GM21737 (cell line): ENCODE measurements around the gene CIDEC.
A peak's percentile ranks its signal among the peaks of the same experiment; 100 is the strongest.
"Not testable (repeated sequence)": the region's sequence is repeated elsewhere in the genome, so short reads cannot be mapped to it uniquely, and the experiment has no call there.

Experiments used
- ATAC-seq: cut with Tn5 transposase; IDR thresholded peaks from one replicate; pipeline ENCODE4 v1.9.1; 2021; ENCODE audit warnings: mild to moderate bottlenecking, moderate library complexity; ENCODE audit not compliant: unreplicated experiment

The CIDEC gene

DNA sequence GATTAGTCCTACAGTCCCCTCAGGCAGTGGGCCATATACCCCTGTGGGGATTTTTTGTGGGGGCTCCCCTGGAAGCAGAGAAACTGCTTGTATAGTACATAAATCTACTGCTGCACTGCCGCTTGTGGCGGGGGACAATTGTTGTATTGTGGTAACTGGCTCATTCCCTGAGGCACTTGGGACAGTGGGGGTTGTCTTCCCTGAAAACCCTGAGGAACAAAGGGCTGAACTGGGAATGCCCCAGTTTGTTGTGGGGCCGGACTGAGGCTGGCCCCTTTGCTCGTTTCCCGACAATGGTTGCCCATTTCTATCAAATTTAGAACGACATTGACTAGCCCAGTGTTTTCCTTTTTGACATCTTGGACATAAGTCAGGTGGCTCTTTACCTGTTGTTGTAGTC is 28.7 kb downstream of the CIDEC start:
- ATAC-seq: not testable (repeated sequence)

DNA sequence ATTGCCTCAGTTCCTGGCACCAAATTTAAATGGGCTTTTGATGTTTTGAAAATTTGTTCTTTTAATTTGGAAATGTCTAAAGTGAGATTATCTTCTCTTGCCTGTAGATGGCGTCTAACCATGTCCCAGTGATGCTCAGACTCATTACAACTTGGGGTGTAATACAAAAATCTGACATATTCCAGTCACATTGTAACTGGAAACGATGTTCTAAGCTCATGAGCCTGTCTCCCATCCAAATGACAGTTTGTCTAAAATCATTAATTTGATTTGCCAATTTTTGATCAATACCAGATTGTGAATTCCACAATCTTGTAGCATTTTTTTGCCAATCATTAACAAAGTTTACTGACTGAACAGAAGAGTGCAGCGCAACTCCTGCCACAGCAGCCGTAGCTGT is 31.2 kb downstream of the CIDEC start:
- ATAC-seq: not testable (repeated sequence)

DNA sequence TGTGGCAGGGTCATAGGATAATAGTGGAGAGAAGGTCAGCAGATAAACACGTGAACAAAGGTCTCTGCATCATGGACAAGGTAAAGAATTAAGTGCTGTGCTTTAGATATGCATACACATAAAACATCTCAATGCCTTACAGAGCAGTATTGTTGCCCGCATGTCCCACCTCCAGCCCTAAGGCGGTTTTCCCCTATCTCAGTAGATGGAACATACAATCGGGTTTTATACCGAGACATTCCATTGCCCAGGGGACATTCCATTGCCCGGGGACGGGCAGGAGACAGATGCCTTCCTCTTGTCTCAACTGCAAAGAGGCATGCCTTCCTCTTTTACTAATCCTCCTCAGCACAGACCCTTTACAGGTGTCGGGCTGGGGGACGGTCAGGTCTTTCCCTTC is 32.2 kb downstream of the CIDEC start:
- ATAC-seq: not testable (repeated sequence)

DNA sequence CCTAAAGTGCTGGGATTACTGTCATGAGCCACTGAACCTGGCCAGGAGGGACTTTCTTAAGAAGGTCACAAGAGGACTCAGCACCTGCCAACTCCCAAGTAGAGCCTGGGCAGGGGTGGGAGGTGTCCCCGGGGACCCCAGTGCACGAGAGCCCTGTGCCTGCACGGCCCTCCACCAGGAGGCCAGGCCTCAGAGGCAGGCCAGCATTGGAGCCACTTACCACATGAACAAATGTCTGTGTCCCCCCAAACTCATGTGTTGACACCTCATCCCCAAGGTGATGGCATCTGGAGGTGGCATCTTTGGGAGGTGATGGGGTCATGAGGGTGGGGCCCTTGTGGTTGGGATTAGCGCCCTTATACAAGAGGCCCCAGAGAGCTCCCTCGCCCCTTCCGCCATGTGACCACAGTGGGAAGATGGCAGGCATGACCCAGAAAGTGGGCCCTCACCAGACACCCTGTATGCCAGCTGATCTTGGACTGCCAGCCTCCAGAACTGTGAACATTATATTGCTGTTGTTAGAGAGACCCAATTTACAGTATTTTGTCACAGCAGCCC is 33.0 kb downstream of the CIDEC start:
- ATAC-seq: no peak

DNA sequence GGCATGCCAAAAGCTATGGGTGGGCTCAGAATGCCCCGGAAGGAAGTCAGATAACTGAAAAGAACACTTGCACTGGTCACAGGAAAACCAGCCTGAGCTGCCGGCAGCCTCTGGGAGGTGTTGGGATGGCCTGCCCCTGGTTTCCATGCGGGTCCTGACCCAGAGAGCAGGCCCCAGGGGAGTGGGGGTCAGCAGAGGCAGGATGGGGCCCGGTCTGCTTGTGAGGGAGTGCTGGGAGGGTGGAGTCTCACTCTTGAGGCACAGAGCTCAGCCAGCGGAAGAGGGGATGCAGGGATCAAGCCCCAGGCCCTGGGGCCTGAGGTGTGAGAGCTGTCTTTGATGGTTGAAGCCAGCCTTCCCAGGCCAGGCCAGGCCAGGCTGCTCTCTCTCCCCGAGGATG is 33.8 kb downstream of the CIDEC start:
- ATAC-seq: no peak

DNA sequence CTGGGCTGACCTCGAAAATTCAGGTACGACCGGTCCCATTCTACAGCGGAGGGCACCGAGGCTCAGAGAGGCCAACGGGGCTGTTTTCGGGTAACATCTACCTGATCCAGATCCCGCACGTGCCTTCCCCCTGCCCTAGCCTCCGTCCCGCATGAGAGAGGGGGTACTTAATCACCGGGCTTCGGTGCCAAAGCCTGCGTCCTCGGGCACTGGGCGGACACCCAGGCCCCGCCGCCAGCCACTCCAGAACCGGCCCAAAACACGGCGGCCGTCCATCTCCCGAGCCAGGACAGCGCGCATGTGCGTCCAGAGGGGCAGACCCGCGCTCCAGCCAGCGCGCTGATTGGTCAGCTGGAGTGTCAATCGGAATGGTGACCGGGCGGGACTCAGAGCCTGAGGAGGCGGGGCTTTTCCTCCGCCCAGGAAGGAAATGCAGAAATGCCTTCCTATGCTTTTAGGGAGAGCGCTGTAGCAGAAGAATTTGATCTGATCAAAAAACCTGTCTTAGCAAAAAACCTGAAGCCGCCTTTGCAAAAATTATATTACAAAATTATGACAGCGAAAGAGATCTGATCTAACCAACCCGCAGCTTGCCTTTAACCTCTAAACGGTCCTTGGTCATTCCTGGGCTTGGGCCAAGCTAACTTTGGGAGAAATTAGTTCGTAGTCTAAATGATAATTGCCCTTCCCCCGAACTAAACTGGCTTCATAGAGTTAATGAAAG is 36.2 kb downstream of the CIDEC start, which contains the start of gene RPUSD3:
TSS of gene RPUSD3 (minus strand) at position 294 of the 724 bp plus-strand sequence. CDS start at position 276, 18 bp downstream.
- ATAC-seq: peak; percentile 98

DNA sequence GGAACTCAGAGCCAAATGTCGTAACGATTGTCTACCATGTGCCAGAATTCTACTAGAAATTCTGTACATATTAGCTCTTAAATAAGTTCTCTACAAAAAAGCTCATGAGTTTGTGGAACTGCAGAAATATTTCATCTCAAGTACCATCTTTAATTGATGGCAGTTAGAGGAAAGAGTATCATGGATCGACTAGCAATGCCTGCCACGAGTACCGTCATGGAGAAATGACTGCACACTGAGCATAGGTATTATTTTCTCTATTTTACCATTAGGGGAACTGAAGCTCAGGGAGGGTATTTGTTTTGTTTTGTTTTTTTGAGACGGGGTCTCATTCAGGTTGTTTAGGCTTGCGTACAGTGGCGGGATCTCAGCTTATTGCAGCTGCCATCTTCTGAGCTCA is 39.0 kb downstream of the CIDEC start:
- ATAC-seq: no peak

DNA sequence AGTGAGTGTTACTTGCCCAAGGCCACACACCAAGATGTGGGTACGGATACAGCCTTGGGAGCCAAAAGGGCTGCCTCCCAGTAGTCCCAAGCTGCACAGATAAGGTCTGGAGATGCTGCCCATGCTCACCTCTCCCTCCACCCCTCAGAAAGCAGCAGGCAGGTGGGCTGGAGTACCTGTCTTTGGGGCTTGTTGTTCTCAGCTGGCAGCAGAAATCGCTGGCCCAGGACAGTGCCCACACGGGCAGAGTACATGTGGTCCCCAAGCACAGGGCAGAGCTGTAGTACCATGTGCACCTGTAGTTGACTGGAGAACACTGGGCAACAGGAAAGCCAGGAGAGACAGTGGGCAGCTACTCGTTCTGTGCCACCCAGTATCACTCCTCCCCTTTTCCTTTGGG is 41.2 kb downstream of the CIDEC start:
- ATAC-seq: no peak

DNA sequence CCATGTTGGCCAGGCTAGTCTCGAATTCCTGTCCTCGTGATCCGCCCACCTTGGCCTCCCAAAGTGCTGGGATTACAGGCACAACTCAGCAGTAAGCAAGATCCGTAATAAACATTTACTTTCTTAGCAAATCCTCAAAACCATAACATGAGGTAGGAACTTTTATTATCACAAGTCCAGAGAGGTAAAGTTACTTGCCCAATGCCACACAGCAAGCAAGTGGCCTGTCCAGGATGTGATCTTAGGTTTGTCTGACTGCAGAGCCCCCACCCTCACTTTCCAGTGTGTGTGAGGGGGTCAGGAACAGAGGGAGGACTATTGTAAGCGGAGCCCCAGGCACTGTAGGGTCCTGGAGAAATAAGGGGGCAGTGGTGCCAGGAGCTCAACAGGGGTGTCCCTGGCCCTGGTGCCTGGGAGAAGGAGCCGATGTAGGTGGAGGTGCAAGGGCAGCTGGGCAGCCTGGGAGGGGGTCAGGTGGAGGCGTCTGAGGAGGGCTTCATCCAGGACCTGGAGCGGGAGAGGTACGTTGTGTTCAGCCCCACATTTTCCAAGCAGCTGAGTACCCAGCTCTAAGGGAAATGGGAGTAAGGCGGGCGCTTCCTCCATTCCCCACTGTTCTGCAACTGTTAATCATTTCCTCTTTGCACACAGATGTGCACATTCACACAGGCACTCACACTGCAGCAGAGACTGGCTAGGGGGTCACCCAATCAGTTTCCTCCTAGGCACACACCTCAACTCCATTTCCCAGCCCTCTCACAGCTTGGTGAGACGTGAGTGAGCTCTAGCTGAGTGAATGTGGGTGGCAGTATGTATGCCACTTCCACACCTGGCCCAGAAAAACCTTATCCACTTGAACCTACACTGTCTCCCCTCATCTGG is 42.1 kb downstream of the CIDEC start:
- no peak for ATAC-seq

DNA sequence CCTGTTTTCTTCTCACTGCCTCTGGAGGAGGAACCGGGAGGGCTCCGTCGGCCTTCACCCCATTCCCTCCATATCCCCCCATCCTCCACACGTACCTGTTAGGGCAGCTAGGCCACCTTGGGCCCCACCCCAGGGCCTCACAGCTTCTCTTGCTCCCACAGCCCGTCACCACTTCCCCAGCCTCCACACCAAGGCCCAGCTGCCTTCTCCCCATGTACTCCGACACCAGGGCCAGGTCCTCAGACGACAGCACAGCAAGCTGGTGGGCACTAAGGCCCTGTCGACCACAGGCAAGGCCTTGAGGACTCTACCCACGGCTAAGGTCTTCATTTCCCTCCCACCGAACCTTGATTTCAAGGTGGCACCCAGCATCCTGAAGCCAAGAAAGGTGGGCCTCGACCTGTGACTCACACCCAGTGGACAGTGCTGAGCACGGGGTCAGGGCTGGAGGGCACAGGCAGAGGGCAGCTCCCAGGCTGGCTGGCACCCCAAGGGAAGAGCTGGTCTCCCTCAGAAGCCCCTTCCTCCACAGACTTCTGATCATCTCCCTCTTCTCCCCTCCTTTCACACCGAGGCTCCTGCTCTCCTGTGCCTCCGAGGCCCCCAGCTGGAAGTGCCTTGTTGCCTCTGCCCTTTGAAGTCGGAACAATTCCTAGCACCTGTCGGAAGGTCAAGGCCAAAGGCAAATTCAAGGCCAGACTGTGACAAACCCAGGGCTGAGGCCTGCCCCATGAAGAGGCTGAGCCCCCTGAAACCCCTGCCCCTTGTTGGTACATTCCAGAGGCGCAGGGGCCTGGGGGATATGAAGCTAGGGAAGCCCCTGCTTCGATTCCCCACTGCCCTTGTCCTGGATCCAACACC is 45.3 kb downstream of the CIDEC start:
- ATAC-seq: no peak

DNA sequence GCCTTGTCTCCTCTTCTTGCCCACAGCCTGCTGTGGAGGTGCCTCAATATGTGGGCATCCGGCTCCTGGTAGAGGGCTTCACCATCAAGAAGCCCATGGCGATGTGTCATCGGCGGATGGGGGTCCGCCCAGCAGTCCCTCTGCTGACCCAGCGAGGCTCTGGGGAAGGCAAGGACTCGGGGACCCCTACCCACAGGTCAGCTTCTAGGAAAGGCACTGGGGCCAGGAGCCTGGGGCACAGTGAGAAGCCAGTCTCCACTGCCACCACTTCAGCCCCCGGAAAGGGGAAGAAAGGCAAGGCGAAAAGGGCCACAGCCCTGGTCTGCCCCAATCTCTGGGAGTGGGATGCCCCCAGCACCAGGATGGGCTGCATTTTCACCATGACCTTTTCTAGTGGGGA is 47.0 kb downstream of the CIDEC start:
- no peak for ATAC-seq

DNA sequence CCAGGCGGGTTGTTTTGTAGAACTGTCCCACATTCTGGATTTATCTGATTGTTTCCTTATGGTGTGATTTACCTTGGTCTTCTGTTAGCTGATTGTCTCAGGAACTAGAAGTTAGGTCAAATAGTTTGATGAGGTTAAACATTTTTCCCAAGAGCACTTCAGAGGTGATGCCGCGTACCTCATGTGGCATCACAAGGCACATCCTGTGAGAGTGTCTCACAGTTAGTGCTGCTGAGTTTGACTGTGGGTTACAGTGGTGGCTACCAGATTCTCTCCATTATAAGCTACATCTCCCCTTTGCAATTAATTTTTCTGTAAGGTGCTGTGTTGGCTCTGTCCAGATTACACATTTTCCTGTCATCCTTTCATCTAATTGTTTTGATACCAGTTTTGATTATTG is 48.8 kb downstream of the CIDEC start:
- ATAC-seq: no peak

DNA sequence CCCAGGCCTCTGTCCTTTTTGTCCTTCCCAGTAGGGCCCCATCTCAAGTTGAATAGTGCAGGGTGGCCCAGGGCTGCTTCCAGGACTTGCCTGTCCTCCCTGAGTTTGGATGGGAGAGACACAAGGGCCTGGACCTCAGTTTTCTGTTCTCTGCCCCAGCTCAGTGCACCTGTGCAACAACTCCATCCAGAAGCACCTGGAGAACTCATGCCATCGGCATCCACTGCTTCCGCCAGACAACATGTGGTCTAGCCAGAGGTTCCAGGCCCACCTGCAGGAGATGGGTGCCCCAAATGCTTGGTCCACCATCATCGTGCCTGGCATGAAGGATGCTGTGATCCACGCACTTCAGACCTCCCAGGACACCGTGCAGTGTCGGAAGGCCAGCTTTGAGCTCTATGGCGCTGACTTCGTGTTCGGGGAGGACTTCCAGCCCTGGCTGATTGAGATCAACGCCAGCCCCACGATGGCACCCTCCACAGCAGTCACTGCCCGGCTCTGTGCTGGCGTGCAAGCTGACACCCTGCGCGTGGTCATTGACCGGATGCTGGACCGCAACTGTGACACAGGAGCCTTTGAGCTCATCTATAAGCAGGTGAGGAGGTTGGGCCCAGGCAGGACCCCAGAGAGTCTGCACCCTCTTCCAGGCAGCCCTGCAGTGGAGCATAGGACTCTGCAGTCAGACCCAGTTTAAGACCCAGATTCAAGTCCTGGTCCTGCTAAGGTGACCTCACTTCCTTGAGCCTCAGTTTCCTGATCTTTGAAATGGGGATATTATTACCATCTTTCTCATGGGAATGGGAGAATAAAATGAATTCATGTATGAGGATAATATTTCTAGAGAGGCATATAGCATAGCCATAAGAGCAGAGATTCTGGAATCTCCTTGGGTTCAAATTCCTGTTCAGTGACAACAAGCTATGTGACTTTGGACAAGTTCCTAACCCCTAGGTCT is 51.0 kb downstream of the CIDEC start:
- no peak for ATAC-seq

DNA sequence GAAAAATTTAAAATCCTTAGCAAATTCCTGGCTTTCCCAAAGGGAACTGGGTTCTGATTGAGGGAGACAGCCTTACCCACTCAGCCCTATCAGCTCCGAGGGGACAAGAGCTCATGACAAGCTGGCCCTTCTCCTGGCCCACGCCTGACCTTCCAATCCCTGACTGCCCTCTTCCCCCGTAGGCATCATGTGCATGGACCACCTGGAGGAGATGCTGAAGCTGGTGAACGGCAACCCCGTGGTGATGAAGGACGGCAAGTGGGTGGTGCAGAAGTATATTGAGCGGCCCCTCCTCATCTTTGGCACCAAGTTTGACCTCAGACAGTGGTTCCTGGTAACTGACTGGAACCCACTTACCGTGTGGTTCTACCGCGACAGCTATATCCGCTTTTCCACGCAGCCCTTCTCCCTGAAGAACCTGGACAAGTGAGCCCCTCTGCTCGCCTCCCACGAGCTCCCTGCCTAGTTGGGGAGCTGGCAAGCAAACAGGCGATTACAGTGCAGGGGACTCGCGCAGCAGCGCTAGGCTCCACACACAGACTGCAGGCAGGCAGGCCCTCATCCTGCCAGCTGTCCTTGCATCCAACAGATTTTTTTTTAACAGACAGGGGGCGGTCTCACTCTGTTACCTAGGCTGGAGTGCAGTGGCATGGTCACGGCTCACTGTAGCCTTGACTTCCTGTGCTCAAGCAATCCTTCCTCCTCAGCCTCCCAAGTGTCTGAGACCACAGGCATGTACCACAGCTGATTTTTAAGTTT is 53.1 kb downstream of the CIDEC start:
- no peak for ATAC-seq

DNA sequence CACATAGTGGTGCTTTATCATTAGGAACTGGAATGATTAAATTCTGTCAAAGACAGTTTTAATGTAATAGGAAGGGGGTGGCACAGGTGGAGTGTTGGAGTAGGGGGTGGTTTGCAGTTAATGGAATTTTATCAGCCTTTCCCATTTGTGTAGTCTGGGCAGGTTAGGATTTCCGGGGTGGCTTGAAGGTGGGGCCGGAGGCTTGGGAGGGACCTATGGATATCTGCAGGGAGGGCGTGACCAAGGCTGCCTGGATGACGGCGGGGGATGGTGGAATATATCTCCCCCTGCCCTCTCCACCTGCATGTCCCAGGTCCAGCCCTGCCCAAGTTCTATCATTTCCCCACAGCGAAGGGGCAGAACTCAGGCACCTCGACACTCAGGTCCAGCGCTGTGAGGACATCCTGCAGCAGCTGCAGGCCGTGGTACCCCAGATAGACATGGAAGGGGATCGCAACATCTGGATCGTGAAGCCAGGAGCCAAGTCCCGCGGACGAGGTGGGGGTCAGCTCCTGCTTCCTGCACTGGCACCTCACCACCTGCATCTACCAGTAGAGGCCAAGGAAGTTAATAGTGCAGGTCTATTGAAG is 54.5 kb downstream of the CIDEC start:
- ATAC-seq: no peak

DNA sequence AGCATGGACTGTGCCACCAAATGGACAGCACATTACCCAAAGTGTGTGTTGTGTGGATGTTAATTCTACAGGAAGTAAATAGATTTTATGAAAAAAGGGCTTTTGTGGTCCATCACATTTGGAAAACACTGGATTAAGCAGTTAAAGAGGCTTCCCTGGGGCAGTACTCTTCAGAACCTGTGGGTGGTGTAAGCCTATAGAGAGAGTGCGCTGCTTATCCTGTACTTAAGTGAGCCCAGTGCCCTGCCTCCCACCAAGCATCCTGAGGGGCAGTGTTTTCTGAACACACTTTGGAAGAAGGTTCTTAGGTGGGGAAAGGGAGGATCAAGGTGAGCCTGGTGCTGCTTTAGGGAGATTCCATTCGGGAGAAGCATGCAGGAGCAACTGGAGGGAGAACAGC is 59.1 kb downstream of the CIDEC start:
- ATAC-seq: no peak

DNA sequence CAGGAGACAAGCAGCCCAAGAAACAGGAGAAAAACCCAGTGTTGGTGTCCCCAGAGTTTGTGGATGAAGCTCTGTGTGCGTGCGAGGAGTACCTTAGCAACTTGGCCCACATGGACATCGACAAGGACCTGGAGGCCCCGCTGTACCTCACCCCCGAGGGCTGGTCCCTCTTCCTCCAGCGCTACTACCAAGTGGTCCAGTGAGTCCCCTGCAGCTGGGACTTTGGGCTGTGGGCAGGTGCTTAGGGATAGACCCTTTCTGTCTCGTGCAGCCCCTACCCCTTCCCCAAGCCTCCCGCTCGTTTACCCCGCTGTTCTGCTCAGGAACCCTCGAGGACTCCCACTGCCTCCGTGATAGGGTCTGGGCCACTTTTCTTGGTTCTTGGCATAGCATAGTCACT is 59.5 kb downstream of the CIDEC start:
- ATAC-seq: no peak

DNA sequence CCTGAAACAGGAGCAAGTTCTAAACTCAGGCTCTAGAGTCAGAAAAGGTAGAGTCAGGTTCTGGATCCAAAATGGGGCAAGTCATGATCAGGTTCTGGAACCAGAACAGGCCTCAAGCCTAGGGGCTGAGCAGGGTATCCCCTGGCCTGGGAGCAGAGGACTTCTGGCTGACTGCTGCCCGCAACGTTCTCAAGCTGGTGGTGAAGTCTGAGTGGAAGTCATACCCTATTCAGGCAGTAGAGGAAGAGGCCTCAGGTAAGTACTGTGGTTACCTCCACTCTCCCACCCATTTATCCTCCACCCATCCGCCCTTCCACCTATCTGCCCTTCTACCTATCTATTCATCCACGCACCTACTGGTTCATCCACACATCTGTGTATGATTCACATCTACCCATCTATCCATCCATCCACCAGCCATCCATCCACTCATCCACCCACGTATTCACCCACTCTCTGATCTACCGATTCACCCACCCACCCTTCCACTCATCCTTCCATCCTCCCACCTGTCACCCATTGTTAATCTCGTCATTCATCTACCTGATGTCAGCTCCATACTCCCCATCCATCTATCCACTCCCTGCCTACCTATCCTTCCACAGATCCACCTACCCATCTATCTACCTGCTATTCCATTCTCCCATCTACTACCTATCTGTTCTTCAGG is 61.3 kb downstream of the CIDEC start:
- ATAC-seq: no peak
